Upper lobe of left lung (tissue), 6 donors: Measurements from ENCODE around the gene KDM4F. TPM values are rescaled to one million over a fixed set of nuclear protein-coding genes. Genes with fewer than 3 reads are reported as not detected.

Experiments used
- ATAC-seq, 2 donors: fragments of 200-7000 bp; cut with Tn5 transposase; one replicate each; pipeline ENCODE4 v1.9.1; 2022; ENCODE audit warnings: mild to moderate bottlenecking in 2 of 2, moderate library complexity in 2 of 2; ENCODE audit not compliant: low FRiP score in 2 of 2
- DNase-seq, 2 donors: peaks; one replicate each; pipeline ENCODE4 v3.0.0-alpha.2; 2019 to 2020
- H3K27ac ChIP-seq, 4 donors: fragments of 200-600 bp; sonication (generic); one replicate each; pipeline ENCODE4 v1.5.1; 2016 to 2019
- H3K27me3 ChIP-seq, 4 donors: fragments of 200-600 bp; sonication (generic); one replicate each; pipeline ENCODE4 v1.5.1; 2017 to 2019
- H3K36me3 ChIP-seq, 4 donors: fragments of 200-600 bp; sonication (generic); one replicate each; pipeline ENCODE4 v1.5.1; 2016 to 2019
- H3K4me1 ChIP-seq, 4 donors: fragments of 200-600 bp; sonication (generic); one replicate each; pipeline ENCODE4 v1.5.1; 2018 to 2019
- H3K4me3 ChIP-seq, 4 donors: fragments of 200-600 bp; sonication (generic); one replicate each; pipeline ENCODE4 v1.5.1; 2017 to 2019; ENCODE audit warnings: mild to moderate bottlenecking in 2 of 4, moderate library complexity in 1 of 4
- H3K9me3 ChIP-seq, 4 donors: fragments of 200-600 bp; sonication (generic); one replicate each; pipeline ENCODE4 v1.5.1; 2018 to 2019
- CTCF ChIP-seq, 6 experiments: fragments of 450-650 bp in 4 of 6; fragments of 200-600 bp in 2 of 6; sonication (generic) in 2 of 6; IDR thresholded peaks; one replicate each; pipeline ENCODE4 v1.5.1; 2016 to 2019; ENCODE audit warnings: antibody characterized with exemption in 6 of 6
- EP300 ChIP-seq, 4 donors: sonication (generic); formaldehyde crosslinking; IDR thresholded peaks; one replicate each; pipeline ENCODE4 v1.5.1; 2017; ENCODE audit warnings: antibody characterized with exemption in 4 of 4, control low read depth in 2 of 4
- POLR2A ChIP-seq, 4 donors: fragments of 450-650 bp; IDR thresholded peaks; one replicate each; pipeline ENCODE4 v1.5.1; 2016 to 2017; ENCODE audit warnings: antibody characterized with exemption in 4 of 4, mild to moderate bottlenecking in 2 of 4
- POLR2AphosphoS5 ChIP-seq, 2 donors: sonication (generic); formaldehyde crosslinking; IDR thresholded peaks; one replicate each; pipeline ENCODE4 v1.5.1; 2017; ENCODE audit warnings: antibody characterized with exemption in 2 of 2
- WGBS, 2 donors: methylation state at CpG; one replicate each; pipeline ENCODE4 v1.1.5; 2017 to 2018; 5-methylcytosine and 5-hydroxymethylcytosine counted together
- total RNA-seq, 6 donors: library from RNA; depleted of rRNA in 4 of 6; stranded (reverse); fragments of >200 nt in 4 of 6; gene quantifications; one replicate each; pipeline versions ENCODE4 v1.1.0 to v1.2.1, GENCODE V29; 2016 to 2021
- donor health status: DM: no; HTN: no; CAD: no; lungs with moderate emphysema.
- donor health status: DM: no; HTN: yes; CAD: no; lungs with severe emphysema.

The KDM4F gene
- total RNA-seq, 6 donors from 2014 or later: not detected

GRCh38 chr11:95098826-95099225 lies 49.6 kb downstream of the KDM4F start:
- ATAC-seq: no peak
- 85 to 95% methylated on average over 3 of the region's 3 CpGs for WGBS, 2 donors

GRCh38 chr11:95100191-95100648 lies 51.0 kb downstream of the KDM4F start:
- Histone ChIP-seq H3K27ac (no peak overlapping the region), H3K9me3 (no peaks in the 10 kb centered on the region), H3K4me3 (no peak overlapping the region), H3K27me3 (no peaks in the 10 kb centered on the region), H3K4me1 (peaks cover 3 to 6% (median 6%) of the 10 kb centered on the region in 4 donors), H3K36me3 (no peaks in the 10 kb centered on the region)
- DNase-seq: no peak
- no peak for ATAC-seq
- WGBS, 2 donors: 80 to 85% methylated on average over 4 of the region's 4 CpGs
- no peak for TF ChIP-seq EP300 (IDR thresholded peaks at IDR 0.05)

More at GRCh38 chr11:95098826-95099225, 49.6 kb downstream of the KDM4F start:
- no peak for DNase-seq
- H3K36me3 ChIP-seq: no peaks in the 10 kb centered on the region
- TF ChIP-seq EP300 (IDR thresholded peaks at IDR 0.05): no peak
- no peak for TF ChIP-seq POLR2A (IDR thresholded peaks at IDR 0.05)
- no peak for TF ChIP-seq POLR2AphosphoS5 (IDR thresholded peaks at IDR 0.05)
- no peak for TF ChIP-seq CTCF (IDR thresholded peaks at IDR 0.05)
- H3K27me3 ChIP-seq: no peaks in the 10 kb centered on the region
- peaks cover 3 to 12% (median 6%) of the 10 kb centered on the region in 4 donors for H3K4me1 ChIP-seq
- H3K27ac ChIP-seq: no peak overlapping the region
- H3K9me3 ChIP-seq: no peaks in the 10 kb centered on the region
- H3K4me3 ChIP-seq: no peak overlapping the region

Other genes with a start within 250 kb of the KDM4F start
- 10 to 100 TPM; 23.0 to 55.5 (median 42.6) TPM for gene CWC15, start 75.9 kb upstream of the KDM4F start, total RNA-seq
- under 1 TPM in 4 of 6 donors, not detected in 2; 0.20 to 0.74 (median 0.59) TPM for gene KDM4D, start 75.7 kb upstream of the KDM4F start, total RNA-seq
- not detected for gene KDM4E, start 24.2 kb upstream of the KDM4F start, total RNA-seq
- gene SRSF8, start 17.5 kb downstream of the KDM4F start, total RNA-seq: 10 to 100 TPM; 16.8 to 42.9 (median 35.7) TPM
- 10 to 100 TPM; 15.7 to 37.3 (median 27.1) TPM for gene ENDOD1, start 40.4 kb downstream of the KDM4F start, total RNA-seq
- 10 to 100 TPM; 11.5 to 48.8 (median 23.2) TPM for gene SESN3, start 181.8 kb downstream of the KDM4F start, total RNA-seq